Measurements from ENCODE around the gene FGFRL1. TPM values are rescaled to one million over a fixed set of nuclear protein-coding genes. Genes with fewer than 3 reads are reported as not detected.

FGFRL1 gene
- total RNA-seq, 1 donor, result 8.6 TPM

DNA sequence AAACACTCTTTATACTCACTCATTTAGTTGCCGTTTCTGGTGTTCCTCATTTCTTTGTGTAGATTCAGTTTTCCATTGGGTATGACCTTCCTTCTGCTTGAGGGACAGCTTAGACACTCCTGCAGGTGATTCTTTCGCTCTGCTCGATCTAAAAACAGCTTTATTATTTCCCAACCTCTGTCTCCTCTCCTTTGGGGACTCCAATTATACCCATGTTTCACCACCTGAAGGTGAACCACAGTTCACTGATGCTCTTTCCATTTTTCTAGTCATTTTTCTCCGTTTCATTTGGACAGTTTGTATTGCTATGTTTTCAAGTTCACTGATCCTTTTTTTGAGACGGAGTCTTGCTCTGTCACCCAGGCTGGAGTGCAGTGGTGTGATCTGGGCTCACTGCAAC lies 4.6 kb upstream of the FGFRL1 start:
- TF ChIP-seq, protein P1, sequence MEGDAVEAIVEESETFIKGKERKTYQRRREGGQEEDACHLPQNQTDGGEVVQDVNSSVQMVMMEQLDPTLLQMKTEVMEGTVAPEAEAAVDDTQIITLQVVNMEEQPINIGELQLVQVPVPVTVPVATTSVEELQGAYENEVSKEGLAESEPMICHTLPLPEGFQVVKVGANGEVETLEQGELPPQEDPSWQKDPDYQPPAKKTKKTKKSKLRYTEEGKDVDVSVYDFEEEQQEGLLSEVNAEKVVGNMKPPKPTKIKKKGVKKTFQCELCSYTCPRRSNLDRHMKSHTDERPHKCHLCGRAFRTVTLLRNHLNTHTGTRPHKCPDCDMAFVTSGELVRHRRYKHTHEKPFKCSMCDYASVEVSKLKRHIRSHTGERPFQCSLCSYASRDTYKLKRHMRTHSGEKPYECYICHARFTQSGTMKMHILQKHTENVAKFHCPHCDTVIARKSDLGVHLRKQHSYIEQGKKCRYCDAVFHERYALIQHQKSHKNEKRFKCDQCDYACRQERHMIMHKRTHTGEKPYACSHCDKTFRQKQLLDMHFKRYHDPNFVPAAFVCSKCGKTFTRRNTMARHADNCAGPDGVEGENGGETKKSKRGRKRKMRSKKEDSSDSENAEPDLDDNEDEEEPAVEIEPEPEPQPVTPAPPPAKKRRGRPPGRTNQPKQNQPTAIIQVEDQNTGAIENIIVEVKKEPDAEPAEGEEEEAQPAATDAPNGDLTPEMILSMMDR (IDR thresholded peaks at IDR 0.05; ENCODE audit: insufficient read depth, low read depth, low read length), result no peak
- H3K4me3 ChIP-seq (ENCODE audit: low read depth, low read length), result no peak overlapping the region
- DNase-seq (ENCODE audit: low read depth), result no peak

DNA sequence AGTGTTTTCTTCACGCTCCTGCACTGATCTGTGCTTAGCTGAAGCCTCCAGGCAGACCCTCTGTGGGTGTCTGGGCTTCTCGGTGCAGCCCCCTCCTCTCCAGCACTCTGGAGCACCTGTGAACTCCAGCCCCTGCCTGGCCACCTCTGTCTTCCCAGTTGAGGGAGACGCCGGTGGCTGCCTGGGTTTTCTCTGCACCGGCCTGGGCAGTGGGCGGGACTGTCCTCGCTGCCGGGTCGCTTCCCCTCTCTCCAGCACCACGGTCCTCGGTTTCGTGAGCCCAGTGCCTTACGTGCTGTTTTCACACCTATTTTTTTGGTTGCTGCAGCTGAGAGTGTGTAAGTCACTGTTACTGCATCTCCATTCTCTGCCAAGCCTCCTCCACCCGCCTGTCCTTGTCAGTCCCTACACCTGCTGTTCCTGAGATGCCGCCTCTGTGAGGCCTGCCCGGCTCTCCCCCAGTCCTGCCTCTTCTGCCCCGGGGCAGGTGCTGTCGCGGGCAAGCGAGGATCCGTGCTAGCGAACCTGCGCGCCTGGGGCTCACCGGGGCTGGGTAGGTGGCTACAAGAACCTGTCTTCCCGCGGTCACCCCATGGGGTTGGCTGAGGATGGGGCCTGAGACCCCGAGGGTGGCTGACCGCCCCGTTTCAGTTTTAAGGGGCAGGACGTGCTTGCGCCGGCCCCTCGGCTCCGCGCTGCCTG lies 2.4 kb upstream of the FGFRL1 start:
- H3K4me3 ChIP-seq (ENCODE audit: low read depth, low read length), result peak overlapping the region; percentile 71
- TF ChIP-seq, protein P1 (IDR thresholded peaks at IDR 0.05; ENCODE audit: insufficient read depth, low read depth, low read length), result no peak
- DNase-seq (ENCODE audit: low read depth), result no peak

DNA sequence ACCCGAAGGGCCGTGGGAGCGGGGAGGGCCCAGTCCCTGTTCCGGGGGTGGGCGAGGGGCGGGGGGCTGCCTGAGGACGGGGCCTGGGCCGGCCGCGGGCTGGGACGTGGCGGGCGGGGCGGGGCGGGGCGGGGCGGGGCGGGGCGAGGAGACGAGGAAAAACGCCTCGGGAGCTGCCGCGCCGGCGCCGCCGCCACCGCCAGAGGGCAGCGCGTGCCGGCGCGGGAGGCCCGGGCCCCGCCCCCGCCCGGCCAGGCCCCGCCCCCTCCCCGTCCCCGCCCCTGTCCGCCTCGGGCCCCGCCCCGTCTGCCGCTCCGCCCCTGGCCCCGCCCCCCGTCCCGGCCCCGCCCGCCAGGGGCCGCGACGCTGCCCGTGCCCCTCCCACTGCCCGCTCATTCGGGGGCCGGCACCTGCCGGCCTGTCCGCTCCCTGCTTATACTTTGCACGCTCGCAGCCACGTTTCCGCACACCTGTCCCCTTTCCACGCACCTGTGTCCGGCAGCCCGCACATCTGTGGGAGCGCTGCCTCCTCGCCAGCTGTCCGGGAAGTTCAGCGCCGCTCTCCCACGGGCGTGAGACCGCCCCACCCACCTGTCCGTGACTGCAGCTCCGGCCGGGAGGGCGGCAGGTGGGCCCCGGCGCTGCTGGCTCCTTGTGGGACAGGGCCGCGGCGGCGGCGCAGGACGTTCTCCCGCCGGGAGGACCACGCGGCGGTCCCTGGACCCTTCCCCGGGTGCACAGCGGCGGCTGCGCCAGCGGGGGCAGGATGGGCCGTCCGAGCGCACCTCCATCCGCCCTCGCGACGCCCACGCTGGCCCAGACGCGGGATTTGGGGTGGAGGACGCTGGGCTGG lies 1.7 kb upstream of the FGFRL1 start:
- TF ChIP-seq, protein P1 (IDR thresholded peaks at IDR 0.05; ENCODE audit: insufficient read depth, low read depth, low read length), result no peak
- peak overlapping the region; percentile 71 for H3K4me3 ChIP-seq (ENCODE audit: low read depth, low read length)
- peak; percentile 53 for DNase-seq (ENCODE audit: low read depth)

DNA sequence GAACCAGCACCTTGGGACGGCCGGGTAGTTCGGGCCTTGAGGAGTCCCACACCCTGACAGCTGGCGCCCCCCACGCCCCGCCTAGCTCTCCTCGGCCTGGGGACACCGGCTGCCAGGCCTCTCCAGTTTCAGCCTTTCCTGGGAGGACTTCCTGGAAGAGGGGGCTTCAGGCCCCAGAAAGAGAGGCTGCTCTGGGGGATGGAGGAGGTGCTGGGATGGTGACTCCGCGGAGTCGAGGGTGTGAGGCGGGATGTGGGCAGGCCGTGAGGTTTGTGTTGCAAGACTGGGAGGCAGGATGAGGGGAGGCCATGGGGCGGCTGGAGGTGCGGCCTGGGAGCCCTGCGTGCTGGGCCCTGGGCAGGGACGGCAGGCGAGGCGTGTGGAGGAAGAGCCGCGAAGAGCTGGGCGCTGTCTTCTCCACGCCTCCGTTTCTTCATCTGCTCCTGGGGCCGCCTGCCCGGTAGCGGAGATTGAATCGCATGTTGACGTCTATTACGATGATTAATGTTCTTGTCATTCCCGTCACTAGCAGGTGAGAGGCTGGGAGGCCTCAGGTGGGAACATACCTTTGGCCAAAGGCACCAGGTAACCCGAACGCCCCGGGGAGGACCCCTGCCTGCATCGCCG lies 918 bp upstream of the FGFRL1 start:
- H3K4me3 ChIP-seq (ENCODE audit: low read depth, low read length), result peak overlapping the region; percentile 64
- peak; percentile 87 for DNase-seq (ENCODE audit: low read depth)
- TF ChIP-seq, protein P1 (IDR thresholded peaks at IDR 0.05; ENCODE audit: insufficient read depth, low read depth, low read length), result no peak

DNA sequence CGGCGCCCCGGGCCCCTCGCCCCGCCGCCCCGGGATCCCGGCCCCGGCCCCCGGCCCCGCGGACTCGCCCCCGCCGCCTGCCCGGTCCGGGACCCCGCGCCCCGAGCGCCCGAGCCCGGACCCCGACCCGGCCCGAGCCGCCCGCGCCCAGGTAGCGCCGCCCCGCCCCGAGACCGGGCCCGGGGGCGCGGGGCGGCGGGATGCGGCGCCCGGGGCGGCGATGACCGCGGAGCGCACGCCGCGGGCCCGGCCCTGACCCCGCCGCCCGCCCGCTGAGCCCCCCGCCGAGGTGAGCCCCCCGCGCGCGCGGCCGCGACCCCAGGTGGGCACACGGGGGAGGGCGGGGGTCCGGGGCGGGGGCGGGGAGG lies 224 bp downstream of the FGFRL1 start:
- no peak overlapping the region for H3K4me3 ChIP-seq (ENCODE audit: low read depth, low read length)
- no peak for DNase-seq (ENCODE audit: low read depth)
- TF ChIP-seq, protein P1 (IDR thresholded peaks at IDR 0.05; ENCODE audit: insufficient read depth, low read depth, low read length), result no peak

DNA sequence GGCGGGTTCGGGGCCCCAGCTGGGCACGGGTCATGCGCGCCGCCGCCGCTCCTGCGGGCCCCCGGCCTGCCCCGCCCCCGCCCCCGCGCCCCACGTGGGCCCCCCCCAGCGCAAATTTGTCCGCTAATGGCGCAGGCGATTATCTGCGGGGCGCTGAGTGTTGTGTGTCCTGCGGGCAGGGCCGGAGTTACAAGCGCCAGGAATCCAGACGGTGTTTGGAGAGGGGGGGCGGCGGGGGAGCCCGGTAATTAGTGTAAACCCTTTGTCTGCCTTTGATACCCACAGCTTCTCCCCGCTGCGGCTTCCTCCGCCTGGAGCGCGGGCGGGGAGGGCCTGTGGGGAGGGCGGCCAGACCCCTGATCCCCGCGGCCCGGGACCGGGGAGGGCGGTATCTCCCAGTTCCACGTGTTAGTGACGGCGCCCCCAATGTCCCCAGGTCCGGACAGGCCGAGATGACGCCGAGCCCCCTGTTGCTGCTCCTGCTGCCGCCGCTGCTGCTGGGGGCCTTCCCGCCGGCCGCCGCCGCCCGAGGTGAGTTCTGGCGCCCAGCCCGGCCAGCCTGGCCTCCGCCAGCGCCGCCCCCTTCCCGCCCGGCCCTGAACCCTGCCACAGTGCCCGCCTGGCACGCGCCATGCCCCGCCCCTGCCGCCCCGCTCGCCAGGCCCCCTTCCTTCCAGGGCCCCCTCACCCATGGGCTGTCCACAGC lies 761 bp downstream of the FGFRL1 start:
- TF ChIP-seq, protein P1 (IDR thresholded peaks at IDR 0.05; ENCODE audit: insufficient read depth, low read depth, low read length), result no peak
- peak overlapping the region; percentile 54 for H3K4me3 ChIP-seq (ENCODE audit: low read depth, low read length)
- DNase-seq (ENCODE audit: low read depth), result no peak
